Endothelial cell of hepatic sinusoid (primary cell): ENCODE results near the gene ACOX3.
"Not testable (repeated sequence)": the region's sequence is repeated elsewhere in the genome, so short reads cannot be mapped to it uniquely, and the experiment has no call there.

Source experiments
- in situ Hi-C: cut with HindIII; loops from 2 replicates; pipeline ENCODE4 v1.10.0; 2017; ENCODE audit warnings: low sequenced_read_pairs

Gene ACOX3

DNA sequence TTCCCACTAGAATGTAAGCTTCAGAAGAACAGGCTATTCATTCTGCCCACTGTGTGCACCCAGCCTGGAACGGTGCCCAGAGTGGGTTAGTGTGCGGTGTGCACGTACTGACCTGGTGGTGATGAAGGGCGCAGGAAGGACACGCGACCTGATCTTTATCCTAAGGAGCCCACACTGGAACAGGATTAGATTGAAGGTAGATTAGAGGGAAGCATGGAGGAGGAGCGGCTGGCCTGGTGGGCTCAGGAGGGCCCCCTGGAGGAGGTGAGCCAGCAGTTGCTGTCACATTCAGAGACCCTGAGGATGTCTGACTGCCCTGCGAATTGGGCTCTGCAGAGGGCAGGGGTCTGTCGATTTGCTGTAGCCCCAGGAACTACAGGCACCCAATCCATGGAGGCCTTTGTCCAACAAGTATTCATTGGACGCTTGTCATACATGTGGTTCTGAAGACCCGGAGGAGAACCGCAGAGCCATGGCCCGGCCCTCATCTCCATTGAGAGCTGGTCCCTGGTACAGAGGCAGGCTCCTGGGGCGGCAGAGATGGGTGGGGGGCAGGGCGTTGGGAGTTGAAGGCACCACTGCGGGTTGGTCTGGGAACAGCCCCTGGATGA is 97.8 kb downstream of the ACOX3 start:
- in situ Hi-C loops, result no loop called here

DNA sequence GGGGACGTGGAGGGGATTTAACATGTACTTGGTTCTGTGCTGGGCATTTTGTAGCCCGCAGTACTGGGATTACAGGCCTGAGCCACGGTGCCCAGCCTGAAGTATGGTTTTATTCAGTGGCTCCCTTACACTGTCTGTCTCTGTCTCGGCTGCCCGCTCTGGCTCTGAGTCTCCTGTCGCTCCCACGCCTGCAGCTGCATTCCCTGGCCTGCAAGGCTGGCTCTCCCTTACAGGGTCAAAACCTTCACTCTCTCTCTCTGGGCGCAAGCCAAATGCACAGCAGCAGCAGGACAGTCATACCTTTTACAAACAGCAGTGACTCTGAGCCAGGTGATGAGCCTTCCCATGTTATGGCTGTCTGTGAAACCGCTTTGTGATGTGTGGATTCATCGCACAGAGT is 98.8 kb downstream of the ACOX3 start:
- in situ Hi-C loops, result no loop called here

DNA sequence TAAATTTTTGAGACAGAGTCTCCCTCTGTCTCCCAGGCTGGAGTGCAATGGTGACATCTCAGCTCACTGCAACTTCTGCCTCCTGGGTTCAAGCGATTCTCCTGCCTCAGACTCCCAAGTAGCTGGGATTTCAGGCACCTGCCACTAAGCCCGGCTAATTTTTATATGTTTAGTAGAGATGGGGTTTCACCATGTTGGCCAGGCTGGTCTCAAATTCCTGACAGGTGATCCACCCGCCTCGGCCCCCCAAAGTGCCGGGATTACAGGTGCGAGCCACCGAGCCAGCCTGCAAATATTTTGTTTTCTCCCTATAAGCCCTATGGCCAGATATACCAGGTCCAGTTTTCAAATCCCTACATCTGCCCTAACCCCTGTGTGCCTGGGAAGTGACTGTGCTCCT is 99.2 kb downstream of the ACOX3 start:
- in situ Hi-C loops, result not testable (repeated sequence)

DNA sequence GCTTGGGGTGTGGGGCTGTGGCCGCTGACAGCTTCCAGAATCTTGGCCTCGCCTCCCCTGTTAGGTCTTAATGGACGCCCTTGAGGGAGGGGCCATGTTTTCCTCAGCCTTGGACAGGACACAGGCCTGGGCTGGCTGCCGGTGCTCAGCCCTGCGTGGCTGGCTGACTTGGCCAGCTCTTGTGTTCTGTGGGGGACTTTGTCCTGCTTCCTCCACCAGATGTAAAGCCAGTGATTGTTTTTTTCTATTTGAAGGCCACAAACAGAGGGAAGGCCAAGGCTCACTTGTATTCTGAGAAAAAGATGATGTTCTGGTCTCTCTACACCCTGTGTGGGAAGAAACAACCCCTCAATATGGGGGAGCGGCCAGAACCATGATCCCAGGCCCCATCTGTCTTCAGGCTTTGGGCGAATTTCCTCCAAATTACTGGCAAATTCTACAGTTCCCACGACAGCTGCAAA is 99.7 kb downstream of the ACOX3 start:
- in situ Hi-C loops, result no loop called here

- in situ Hi-C loops, result no loop called here
Measured at GRCh38 chr4:8338351-8338961, 102.1 kb downstream of the ACOX3 start.

GRCh38 chr4:8336412-8337075 is 104.0 kb downstream of the ACOX3 start:
- in situ Hi-C loops, result no loop called here

- in situ Hi-C loops, result no loop called here
Measured at GRCh38 chr4:8335848-8336247, 104.7 kb downstream of the ACOX3 start.

GRCh38 chr4:8334786-8335460 is 105.6 kb downstream of the ACOX3 start:
- in situ Hi-C loops, result no loop called here

- in situ Hi-C loops, result no loop called here
Measured at GRCh38 chr4:8333726-8334460, 106.6 kb downstream of the ACOX3 start.

DNA sequence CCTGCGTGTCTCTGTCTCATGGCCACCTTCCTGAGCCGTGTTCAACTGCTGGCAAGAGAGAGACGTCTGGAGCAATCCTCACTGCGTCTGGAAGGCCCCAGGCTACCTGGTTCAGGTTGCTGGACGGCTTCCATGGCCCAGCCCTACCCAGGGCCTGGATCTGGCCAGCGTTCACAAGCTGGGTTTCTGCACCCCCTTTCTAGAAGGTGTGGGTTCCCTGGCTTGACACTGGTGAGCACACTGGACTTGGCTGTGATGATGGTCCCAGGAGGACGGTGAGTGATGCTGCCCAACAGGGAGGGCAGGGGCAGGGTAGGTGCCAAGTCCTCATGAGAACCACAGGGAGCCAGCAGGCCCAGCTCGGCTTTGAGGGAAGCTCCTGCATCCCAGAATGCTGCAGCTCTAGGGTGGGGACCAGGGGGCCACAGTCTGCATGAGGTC is 107.6 kb downstream of the ACOX3 start:
- in situ Hi-C loops, result no loop called here

GRCh38 chr4:8332038-8332857 is 108.3 kb downstream of the ACOX3 start:
- in situ Hi-C loops, result no loop called here

DNA sequence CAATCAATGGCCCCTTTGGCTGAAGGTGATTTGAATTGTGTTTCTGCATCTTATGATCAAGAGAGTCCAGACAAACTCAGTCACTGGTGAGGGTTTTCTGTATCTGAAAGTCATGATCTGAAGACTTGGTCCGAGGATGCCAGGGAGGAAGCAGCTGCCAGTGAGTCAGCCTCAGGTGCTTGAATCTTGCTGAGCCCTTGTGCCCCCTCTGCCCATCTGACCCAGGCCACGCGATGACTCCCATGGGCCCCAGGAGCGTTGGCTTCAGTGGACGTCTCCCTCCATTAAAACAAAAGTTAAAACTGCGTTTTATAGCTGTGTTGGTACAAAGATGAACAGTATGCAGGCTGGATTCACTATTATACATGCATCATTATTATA is 109.0 kb downstream of the ACOX3 start:
- in situ Hi-C loops, result no loop called here

GRCh38 chr4:8330821-8331574 is 109.5 kb downstream of the ACOX3 start:
- in situ Hi-C loops, result no loop called here

- in situ Hi-C loops, result no loop called here
Measured at GRCh38 chr4:8329859-8330761, 110.4 kb downstream of the ACOX3 start.

GRCh38 chr4:8329560-8329858 is 111.0 kb downstream of the ACOX3 start:
- in situ Hi-C loops, result no loop called here

DNA sequence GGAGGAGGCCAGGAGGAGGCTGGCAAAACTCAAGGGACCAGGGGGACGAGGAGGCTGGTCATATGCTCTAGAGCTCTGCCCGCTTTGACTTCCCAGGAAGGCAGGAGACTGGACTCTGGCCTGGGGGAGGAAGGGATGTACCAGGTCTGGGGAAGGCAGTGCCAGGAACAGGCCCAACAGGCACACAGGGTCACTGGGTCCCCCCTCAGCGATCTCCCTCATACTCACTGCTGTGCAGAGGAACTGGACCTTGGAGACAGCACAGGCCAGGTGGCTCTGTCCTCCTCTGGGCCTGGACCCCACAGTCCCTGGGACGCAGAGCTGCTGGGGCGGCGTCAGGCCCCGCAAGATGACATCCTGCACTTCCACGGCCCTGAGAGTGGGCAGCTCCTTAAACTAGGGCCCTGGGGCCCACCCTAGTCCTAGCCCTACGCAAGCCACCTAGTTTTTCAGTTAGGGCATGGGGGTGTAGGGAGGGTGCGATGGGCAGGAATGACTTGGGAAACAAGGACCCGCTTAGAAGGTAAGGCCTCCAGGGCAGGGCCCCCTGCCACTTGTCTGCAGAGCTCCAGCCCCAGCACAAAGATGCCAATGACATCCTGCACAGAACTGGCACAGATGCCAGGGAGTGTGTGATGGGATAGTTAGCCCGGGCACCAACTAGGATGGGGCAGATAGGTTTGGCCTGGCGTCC is 111.5 kb downstream of the ACOX3 start:
- in situ Hi-C loops, result no loop called here

- in situ Hi-C loops, result no loop called here
Measured at GRCh38 chr4:8328456-8328855, 112.1 kb downstream of the ACOX3 start.

- in situ Hi-C loops, result no loop called here
Measured at GRCh38 chr4:8326206-8326605, 114.3 kb downstream of the ACOX3 start.
